ENCODE measurements around the gene TAGLN3.

DNA sequence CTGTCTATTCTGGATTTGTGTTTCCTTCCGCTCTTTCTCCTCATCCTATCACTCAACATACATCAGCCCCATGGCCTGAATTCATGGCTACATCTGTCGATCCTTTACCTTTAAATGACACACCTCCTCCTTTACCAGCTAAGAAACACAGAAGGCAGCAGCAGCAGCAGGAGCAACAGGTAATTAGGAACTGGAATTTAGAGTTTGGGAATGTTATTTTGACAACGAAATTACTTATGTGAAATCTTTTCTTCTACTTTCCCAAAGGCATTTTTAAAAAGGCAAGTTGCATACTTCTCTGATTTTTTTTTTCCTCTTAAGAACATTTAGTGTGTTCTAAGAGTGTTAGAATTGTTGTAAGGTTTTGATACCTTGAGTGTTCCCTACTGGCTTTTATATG is 49.0 kb upstream of the TAGLN3 start:
- TF ChIP-seq POLR2A (IDR thresholded peaks at IDR 0.05): no peak
- TF ChIP-seq, protein P1, sequence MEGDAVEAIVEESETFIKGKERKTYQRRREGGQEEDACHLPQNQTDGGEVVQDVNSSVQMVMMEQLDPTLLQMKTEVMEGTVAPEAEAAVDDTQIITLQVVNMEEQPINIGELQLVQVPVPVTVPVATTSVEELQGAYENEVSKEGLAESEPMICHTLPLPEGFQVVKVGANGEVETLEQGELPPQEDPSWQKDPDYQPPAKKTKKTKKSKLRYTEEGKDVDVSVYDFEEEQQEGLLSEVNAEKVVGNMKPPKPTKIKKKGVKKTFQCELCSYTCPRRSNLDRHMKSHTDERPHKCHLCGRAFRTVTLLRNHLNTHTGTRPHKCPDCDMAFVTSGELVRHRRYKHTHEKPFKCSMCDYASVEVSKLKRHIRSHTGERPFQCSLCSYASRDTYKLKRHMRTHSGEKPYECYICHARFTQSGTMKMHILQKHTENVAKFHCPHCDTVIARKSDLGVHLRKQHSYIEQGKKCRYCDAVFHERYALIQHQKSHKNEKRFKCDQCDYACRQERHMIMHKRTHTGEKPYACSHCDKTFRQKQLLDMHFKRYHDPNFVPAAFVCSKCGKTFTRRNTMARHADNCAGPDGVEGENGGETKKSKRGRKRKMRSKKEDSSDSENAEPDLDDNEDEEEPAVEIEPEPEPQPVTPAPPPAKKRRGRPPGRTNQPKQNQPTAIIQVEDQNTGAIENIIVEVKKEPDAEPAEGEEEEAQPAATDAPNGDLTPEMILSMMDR (IDR thresholded peaks at IDR 0.05): no peak

Measured in testis (tissue), 2 donors.